Stimulated activated CD4-positive, alpha-beta T cell treated with anti-CD3 and anti-CD28 coated beads, Interleukin-4, amount 100 ng/mL, for 24 hours (primary cell): ENCODE data around the gene HMGN1.
A peak's percentile ranks its signal among the peaks of the same experiment; 100 is the strongest.
"Not testable (repeated sequence)": the region's sequence is repeated elsewhere in the genome, so short reads cannot be mapped to it uniquely, and the experiment has no call there.

Experiments
- DNase-seq: peaks from one replicate; pipeline ENCODE4 v3.0.0-alpha.2; 2020

The HMGN1 gene

GRCh38 chr21:39348355-39349210 is at the start of gene HMGN1:
Gene HMGN1 (minus strand): TSS chr21:39349088. CDS start chr21:39348917, 171 bp downstream.
- peak; percentile 93 for DNase-seq

- DNase-seq, result no peak
Measured at GRCh38 chr21:39397646-39398385, 48.9 kb upstream of the HMGN1 start.

- no peak for DNase-seq
Measured at GRCh38 chr21:39392981-39393380, 44.1 kb upstream of the HMGN1 start.

GRCh38 chr21:39390212-39390765 is 41.4 kb upstream of the HMGN1 start:
- no peak for DNase-seq

GRCh38 chr21:39388811-39389155 is 39.9 kb upstream of the HMGN1 start:
- DNase-seq, result no peak

GRCh38 chr21:39388038-39388810 is 39.3 kb upstream of the HMGN1 start:
- DNase-seq, result peak; percentile 91

- DNase-seq, result peak; percentile 94
Measured at GRCh38 chr21:39387461-39388037, 38.7 kb upstream of the HMGN1 start.

GRCh38 chr21:39386899-39387298 is 38.0 kb upstream of the HMGN1 start:
- no peak for DNase-seq

- DNase-seq, result no peak
Measured at GRCh38 chr21:39386194-39386593, 37.3 kb upstream of the HMGN1 start.

GRCh38 chr21:39385299-39386145 is 36.6 kb upstream of the HMGN1 start:
- peak; percentile 67 for DNase-seq

GRCh38 chr21:39384674-39385298 is 35.9 kb upstream of the HMGN1 start:
- DNase-seq, result no peak

GRCh38 chr21:39382096-39382495 is 33.2 kb upstream of the HMGN1 start:
- DNase-seq, result not testable (repeated sequence)

GRCh38 chr21:39381009-39381408 is 32.1 kb upstream of the HMGN1 start:
- no peak for DNase-seq

GRCh38 chr21:39379986-39380891 is 31.4 kb upstream of the HMGN1 start:
- peak; percentile 90 for DNase-seq

GRCh38 chr21:39377444-39378050 is 28.7 kb upstream of the HMGN1 start:
- no peak for DNase-seq

- no peak for DNase-seq
Measured at GRCh38 chr21:39375446-39375845, 26.6 kb upstream of the HMGN1 start.

- DNase-seq, result no peak
Measured at GRCh38 chr21:39374046-39374445, 25.2 kb upstream of the HMGN1 start.

GRCh38 chr21:39373634-39374033 is 24.7 kb upstream of the HMGN1 start:
- DNase-seq, result no peak

GRCh38 chr21:39369896-39370288 is 21.0 kb upstream of the HMGN1 start:
- DNase-seq, result not testable (repeated sequence)

GRCh38 chr21:39367783-39368182 is 18.9 kb upstream of the HMGN1 start:
- DNase-seq, result no peak
